Left lung (tissue), 14 donors: ENCODE measurements around the gene HES4. TPM values are rescaled to one million over a fixed set of nuclear protein-coding genes. Genes with fewer than 3 reads are reported as not detected.
A peak's percentile ranks its signal among the peaks of the same experiment; 100 is the strongest.

Source experiments
- ATAC-seq: fragments of 200-7000 bp; cut with Tn5 transposase; one replicate; pipeline ENCODE4 v1.9.1; 2020; ENCODE audit warnings: moderate library complexity
- DNase-seq, 4 donors: peaks; one replicate each; pipeline ENCODE4 v3.0.0-alpha.2; 2013 to 2020
- H3K27ac ChIP-seq, 2 donors: fragments of 200-600 bp; sonication (generic) in 1 of 2; one replicate each; pipeline versions ENCODE4 v1.5.0 to v1.8.0; 2020 to 2021
- H3K27me3 ChIP-seq, 2 donors: fragments of 200-600 bp; sonication (generic) in 1 of 2; one replicate each; pipeline versions ENCODE4 v1.5.0 to v1.8.0; 2020 to 2021
- H3K36me3 ChIP-seq, 2 donors: fragments of 200-600 bp; sonication (generic) in 1 of 2; one replicate each; pipeline versions ENCODE4 v1.5.0 to v1.8.0; 2020 to 2021
- H3K4me1 ChIP-seq, 2 donors: fragments of 200-600 bp; one replicate each; pipeline ENCODE4 v1.8.0; 2021
- H3K4me3 ChIP-seq, 2 donors: fragments of 200-600 bp; sonication (generic) in 1 of 2; one replicate each; pipeline versions ENCODE4 v1.5.0 to v1.8.0; 2020 to 2021; ENCODE audit warnings: mild to moderate bottlenecking in 1 of 2
- H3K9me3 ChIP-seq, 2 donors: fragments of 200-600 bp; sonication (generic) in 1 of 2; one replicate each; pipeline versions ENCODE4 v1.5.0 to v1.8.0; 2020 to 2021
- CTCF ChIP-seq, 2 donors: fragments of 200-600 bp; sonication (generic) in 1 of 2; IDR thresholded peaks; one replicate each; pipeline versions ENCODE4 v1.5.0 to v1.8.0; 2021; ENCODE audit warnings: antibody characterized with exemption in 2 of 2
- intact Hi-C, 2 donors: fragments of 100-400 bp; cut with DNase I; formaldehyde crosslinking; loops; one replicate each; pipeline versions ENCODE4 v1.11.2 to v1.14.2; 2022
- long read RNA-seq, 12 donors: library from polyadenylated mRNA in 2 of 12; unstranded in 2 of 12; transcript quantifications; one replicate each; pipeline ENCODE4 v2.0.0 and lab custom pipeline, GENCODE V29; 2019 to 2026
- polyA plus RNA-seq, 6 donors: library from polyadenylated mRNA; unstranded; fragments of 120-200 nt; gene quantifications; one replicate each; pipeline ENCODE4 v1.2.1, GENCODE V29; 2013; ENCODE audit not compliant: insufficient read length in 6 of 6
- total RNA-seq, 2 donors: library from RNA; stranded (reverse); fragmentation: NEBNext Ultra II Directional; extraction: Animal tissue kit (Norgen Biotek cat#: 25700); gene quantifications; one replicate each; pipeline ENCODE4 v1.2.1, GENCODE V29; 2021
- donor health status: DM: no; HTN: yes; CAD: no.
- donor health status: DM: no; HTN: no; CAD: no.

The HES4 gene
- total RNA-seq (10 to 100 TPM; 25.6 to 37.5 TPM), polyA plus RNA-seq (10 to 100 TPM in 2 of 6 donors, 1 to 10 TPM in 4; 4.4 to 11.7 (median 8.7) TPM)
- long read RNA-seq, donor 1, transcript HES4-201 (4 exons, 899 nt), result minor isoform, 11 of 27 reads
- long read RNA-seq, donor 1, transcript HES4-203 (2 exons, 1,038 nt), result major isoform, 16 of 27 reads
- long read RNA-seq, donor 1, partial matches to known transcripts, result 0 of 27 reads
- long read RNA-seq, donor 1, other reads (novel, unspliced or antisense), result 0 of 27 reads
- long read RNA-seq, donor 2, transcript HES4-203 (2 exons, 1,038 nt), result major isoform, 16 of 32 reads
- long read RNA-seq, donor 2, transcript HES4-201 (4 exons, 899 nt), result minor isoform, 8 of 32 reads
- long read RNA-seq, donor 2, transcript HES4-204 (3 exons, 667 nt), result minor isoform, 7 of 32 reads
- long read RNA-seq, donor 2, partial matches to known transcripts, result 0 of 32 reads
- long read RNA-seq, donor 2, other reads (novel, unspliced or antisense), result 0 of 32 reads
- long read RNA-seq, donor 3, transcript HES4-201 (4 exons, 899 nt), result major isoform, 12 of 26 reads
- long read RNA-seq, donor 3, transcript HES4-203 (2 exons, 1,038 nt), result minor isoform, 8 of 26 reads
- long read RNA-seq, donor 3, partial matches to known transcripts, result 0 of 26 reads
- long read RNA-seq, donor 3, other reads (novel, unspliced or antisense), result 0 of 26 reads
- long read RNA-seq, donor 4, transcript HES4-201 (4 exons, 899 nt), result major isoform, 17 of 22 reads
- long read RNA-seq, donor 4, partial matches to known transcripts, result 0 of 22 reads
- long read RNA-seq, donor 4, other reads (novel, unspliced or antisense), result 1 of 22 reads
- long read RNA-seq, donor 5, transcript HES4-203 (2 exons, 1,038 nt), result major isoform, 17 of 82 reads
- long read RNA-seq, donor 5, partial matches to known transcripts, result 11 of 82 reads
- long read RNA-seq, donor 5, other reads (novel, unspliced or antisense), result 44 of 82 reads
- long read RNA-seq, donor 6, transcript HES4-201 (4 exons, 899 nt), result minor isoform, 8 of 29 reads
- long read RNA-seq, donor 6, transcript HES4-203 (2 exons, 1,038 nt), result major isoform, 18 of 29 reads
- long read RNA-seq, donor 6, partial matches to known transcripts, result 0 of 29 reads
- long read RNA-seq, donor 6, other reads (novel, unspliced or antisense), result 0 of 29 reads
- long read RNA-seq, donor 7, transcript HES4-203 (2 exons, 1,038 nt), result major isoform, 6 of 9 reads
- long read RNA-seq, donor 7, partial matches to known transcripts, result 0 of 9 reads
- long read RNA-seq, donor 7, other reads (novel, unspliced or antisense), result 0 of 9 reads
- long read RNA-seq, donor 8, transcript HES4-203 (2 exons, 1,038 nt), result minor isoform, 6 of 20 reads
- long read RNA-seq, donor 8, transcript HES4-202 (3 exons, 1,040 nt), result major isoform, 11 of 20 reads
- long read RNA-seq, donor 8, partial matches to known transcripts, result 0 of 20 reads
- long read RNA-seq, donor 8, other reads (novel, unspliced or antisense), result 0 of 20 reads
- long read RNA-seq, donor 9, partial matches to known transcripts, result 0 of 1 reads
- long read RNA-seq, donor 9, other reads (novel, unspliced or antisense), result 0 of 1 reads
- long read RNA-seq, donor 10, transcript HES4-201 (4 exons, 899 nt), result major isoform, 55 of 70 reads
- long read RNA-seq, donor 10, partial matches to known transcripts, result 0 of 70 reads
- long read RNA-seq, donor 10, other reads (novel, unspliced or antisense), result 12 of 70 reads
- long read RNA-seq, donor 11, transcript HES4-204 (3 exons, 667 nt), result minor isoform, 13 of 150 reads
- long read RNA-seq, donor 11, transcript HES4-203 (2 exons, 1,038 nt), result major isoform, 73 of 150 reads
- long read RNA-seq, donor 11, transcript HES4-201 (4 exons, 899 nt), result minor isoform, 46 of 150 reads
- long read RNA-seq, donor 11, transcript HES4-202 (3 exons, 1,040 nt), result minor isoform, 18 of 150 reads
- long read RNA-seq, donor 11, partial matches to known transcripts, result 0 of 150 reads
- long read RNA-seq, donor 11, other reads (novel, unspliced or antisense), result 0 of 150 reads
- long read RNA-seq, donor 12, transcript HES4-201 (4 exons, 899 nt), result minor isoform, 8 of 20 reads
- long read RNA-seq, donor 12, transcript HES4-203 (2 exons, 1,038 nt), result major isoform, 9 of 20 reads
- long read RNA-seq, donor 12, partial matches to known transcripts, result 0 of 20 reads
- long read RNA-seq, donor 12, other reads (novel, unspliced or antisense), result 0 of 20 reads

DNA sequence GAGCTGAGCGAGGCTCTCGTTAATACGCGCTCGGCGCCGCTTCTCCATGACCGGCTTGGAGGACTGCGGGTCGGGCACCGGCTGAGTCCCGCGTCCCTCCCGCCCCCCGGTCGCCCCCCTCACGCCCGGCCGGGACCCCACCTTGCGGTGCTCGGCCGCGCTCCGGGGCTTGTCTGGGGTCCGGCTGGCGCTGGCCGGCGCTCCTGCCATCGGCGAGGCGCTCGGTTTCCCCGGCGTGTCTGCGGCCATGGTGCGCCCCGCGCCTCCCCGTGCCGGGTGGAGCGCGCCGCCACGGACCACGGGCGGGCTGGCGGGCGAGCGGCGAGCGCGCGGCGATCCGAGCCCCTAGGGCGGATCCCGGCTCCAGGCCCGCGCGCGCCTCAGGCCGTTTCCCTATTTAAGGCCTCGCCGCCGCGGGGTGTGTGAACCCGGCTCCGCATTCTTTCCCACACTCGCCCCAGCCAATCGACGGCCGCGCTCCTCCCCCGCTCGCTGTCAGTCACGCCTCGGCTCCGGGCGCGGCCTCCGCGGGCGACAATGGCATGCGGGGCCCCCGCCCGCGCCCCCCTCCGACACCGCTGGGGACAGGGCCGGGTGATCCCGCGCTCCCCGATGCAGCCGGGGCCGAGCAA lies at the start of gene HES4:
HES4 (minus strand) TSS at position 373 of the 632 bp plus-strand sequence; CDS start at position 249, 124 bp downstream.
- peaks cover 11 to 99% of the 10 kb centered on the region in 2 donors for H3K27me3 ChIP-seq
- no peaks in the 10 kb centered on the region for H3K36me3 ChIP-seq
- H3K4me1 ChIP-seq, result peaks cover 2 to 46% of the 10 kb centered on the region in 2 donors
- intact Hi-C loops, result no loop called here
- ATAC-seq, result peak; percentile 88
- no peak for TF ChIP-seq CTCF (IDR thresholded peaks at IDR 0.05)
- peak within 1 kb of the TSS; percentile 64 to 67 for H3K4me3 ChIP-seq
- no peaks in the 10 kb centered on the region for H3K9me3 ChIP-seq
- DNase-seq, result peak; percentile 91 to 95 (median 92)
- peak within 1 kb of the TSS; percentile 94 to 96 for H3K27ac ChIP-seq

GRCh38 chr1:1048765-1049164 lies 48.9 kb upstream of the HES4 start:
- ATAC-seq, result no peak
- H3K27ac ChIP-seq, result no peak overlapping the region
- no peaks in the 10 kb centered on the region for H3K9me3 ChIP-seq
- TF ChIP-seq CTCF (IDR thresholded peaks at IDR 0.05), result no peak
- H3K4me3 ChIP-seq, result no peak overlapping the region
- H3K36me3 ChIP-seq, result peaks cover 0 to 81% of the 10 kb centered on the region in 2 donors
- H3K27me3 ChIP-seq, result no peaks in the 10 kb centered on the region
- no peak for DNase-seq
- H3K4me1 ChIP-seq, result no peaks in the 10 kb centered on the region
- intact Hi-C loops, result no loop called here

DNA sequence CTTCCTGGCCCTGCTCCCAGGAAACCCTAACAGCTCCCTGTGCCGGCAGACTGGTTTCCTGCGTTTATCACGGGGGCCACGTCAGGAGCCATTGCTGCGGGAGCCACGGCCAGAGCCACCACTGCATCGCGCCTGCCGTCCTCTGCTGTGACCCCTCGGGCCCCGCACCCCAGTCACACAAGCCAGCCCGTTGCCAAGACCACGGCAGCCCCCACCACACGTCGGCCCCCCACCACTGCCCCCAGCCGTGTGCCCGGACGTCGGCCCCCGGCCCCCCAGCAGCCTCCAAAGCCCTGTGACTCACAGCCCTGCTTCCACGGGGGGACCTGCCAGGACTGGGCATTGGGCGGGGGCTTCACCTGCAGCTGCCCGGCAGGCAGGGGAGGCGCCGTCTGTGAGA lies 48.1 kb upstream of the HES4 start:
- no peak for TF ChIP-seq CTCF (IDR thresholded peaks at IDR 0.05)
- no peaks in the 10 kb centered on the region for H3K4me1 ChIP-seq
- H3K4me3 ChIP-seq, result no peak overlapping the region
- H3K36me3 ChIP-seq, result peaks cover 0 to 81% of the 10 kb centered on the region in 2 donors
- intact Hi-C loops, result no loop called here
- DNase-seq, result no peak
- no peaks in the 10 kb centered on the region for H3K9me3 ChIP-seq
- ATAC-seq, result no peak
- H3K27me3 ChIP-seq, result no peaks in the 10 kb centered on the region
- no peak overlapping the region for H3K27ac ChIP-seq
